Hematopoietic multipotent progenitor cell treated with erythropoietin and hydrocortisone succinate and interleukin-3 and kit ligand, for 4 days (in vitro differentiated cells): Measurements from ENCODE around the gene CALCOCO2.
"Not testable (repeated sequence)": the region's sequence is repeated elsewhere in the genome, so short reads cannot be mapped to it uniquely, and the experiment has no call there.

ENCODE experiments used
- DNase-seq: peaks from one replicate; pipeline ENCODE4 v3.0.0-alpha.2; 2015

Gene CALCOCO2, protein sequence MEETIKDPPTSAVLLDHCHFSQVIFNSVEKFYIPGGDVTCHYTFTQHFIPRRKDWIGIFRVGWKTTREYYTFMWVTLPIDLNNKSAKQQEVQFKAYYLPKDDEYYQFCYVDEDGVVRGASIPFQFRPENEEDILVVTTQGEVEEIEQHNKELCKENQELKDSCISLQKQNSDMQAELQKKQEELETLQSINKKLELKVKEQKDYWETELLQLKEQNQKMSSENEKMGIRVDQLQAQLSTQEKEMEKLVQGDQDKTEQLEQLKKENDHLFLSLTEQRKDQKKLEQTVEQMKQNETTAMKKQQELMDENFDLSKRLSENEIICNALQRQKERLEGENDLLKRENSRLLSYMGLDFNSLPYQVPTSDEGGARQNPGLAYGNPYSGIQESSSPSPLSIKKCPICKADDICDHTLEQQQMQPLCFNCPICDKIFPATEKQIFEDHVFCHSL

DNA sequence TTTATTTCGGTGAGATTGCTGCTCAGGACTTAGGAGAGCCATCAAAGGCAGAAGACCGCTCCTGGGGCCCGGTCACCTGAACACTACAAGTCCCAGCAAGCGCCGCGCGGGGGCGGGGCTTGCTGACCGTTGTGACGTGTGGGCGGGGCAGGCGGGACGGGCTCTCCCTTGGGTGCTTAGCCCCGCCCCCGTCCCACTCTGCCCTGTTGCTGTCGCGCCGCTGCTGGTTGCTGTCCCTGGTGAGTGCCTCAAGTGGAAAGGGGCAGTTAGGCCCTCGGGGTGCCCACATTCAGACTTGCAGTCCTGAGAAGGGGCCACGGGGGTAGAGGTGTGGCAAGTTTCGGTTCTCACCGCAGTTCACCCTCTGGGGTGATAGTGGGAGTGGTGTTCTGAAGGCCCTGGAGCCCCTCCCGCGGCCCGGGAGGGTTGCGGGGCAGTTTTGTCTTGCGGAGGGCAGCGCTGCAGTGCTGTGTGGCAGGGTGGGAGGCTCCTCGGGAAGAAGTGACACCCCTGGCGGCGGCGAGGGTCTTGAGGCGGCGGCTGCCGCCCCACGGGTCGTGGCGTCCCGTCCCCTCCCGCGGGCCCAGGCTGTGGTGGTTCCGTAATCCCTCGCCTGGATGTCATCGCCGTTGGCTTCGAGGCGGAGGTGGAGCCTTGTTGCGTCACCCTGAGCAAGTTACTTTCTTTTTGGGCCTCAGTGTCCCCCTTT is at the start of gene CALCOCO2:
CALCOCO2 (plus strand) TSS at position 196 of the 709 bp plus-strand sequence. CDS start 10,673 bp downstream, outside the sequence.
- DNase-seq: peak; percentile 98

DNA sequence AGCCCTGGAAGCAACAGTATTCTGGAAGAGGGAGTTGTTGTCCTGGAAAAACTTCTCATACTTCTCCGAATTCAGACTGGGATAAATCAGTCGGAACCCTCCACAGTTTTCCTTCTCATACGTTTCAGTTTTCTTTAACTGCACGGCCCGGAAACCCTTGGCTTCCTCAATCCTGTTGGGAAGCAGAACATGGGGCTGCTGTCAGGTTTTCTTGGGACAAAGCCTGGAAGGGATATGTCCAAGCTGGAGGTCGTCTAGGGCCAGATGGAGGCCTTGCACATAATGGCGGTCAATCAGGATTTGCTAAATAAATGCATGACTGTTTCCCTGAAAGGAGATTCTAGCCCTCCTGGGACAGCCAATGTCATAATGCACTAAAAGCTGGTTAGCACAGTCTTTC is 43.0 kb upstream of the CALCOCO2 start:
- no peak for DNase-seq

DNA sequence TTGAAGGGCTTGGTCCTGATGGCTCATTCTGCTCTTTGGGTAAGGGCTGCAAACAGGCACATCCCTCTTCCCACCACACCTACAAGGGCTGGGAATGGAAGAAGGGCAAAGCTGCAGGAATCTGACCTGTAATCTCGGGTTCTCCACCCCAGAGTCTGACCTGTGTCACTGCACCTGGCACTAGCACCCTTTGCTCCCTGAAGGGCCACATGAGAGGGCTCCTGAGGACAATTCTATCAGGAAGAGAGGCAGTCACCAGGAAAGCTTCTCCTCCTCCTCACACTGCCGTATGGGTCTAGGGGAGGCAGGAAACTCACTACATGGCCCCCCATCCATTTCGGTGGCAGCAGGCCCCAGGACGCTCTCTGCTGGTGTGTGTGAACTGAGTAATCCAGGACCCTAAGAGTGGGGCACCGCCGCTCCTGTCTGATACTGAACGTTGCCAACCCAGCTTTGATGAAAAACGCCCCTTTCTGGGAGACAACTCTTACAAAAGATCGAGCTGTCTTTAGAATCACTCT is 40.2 kb upstream of the CALCOCO2 start:
- no peak for DNase-seq

DNA sequence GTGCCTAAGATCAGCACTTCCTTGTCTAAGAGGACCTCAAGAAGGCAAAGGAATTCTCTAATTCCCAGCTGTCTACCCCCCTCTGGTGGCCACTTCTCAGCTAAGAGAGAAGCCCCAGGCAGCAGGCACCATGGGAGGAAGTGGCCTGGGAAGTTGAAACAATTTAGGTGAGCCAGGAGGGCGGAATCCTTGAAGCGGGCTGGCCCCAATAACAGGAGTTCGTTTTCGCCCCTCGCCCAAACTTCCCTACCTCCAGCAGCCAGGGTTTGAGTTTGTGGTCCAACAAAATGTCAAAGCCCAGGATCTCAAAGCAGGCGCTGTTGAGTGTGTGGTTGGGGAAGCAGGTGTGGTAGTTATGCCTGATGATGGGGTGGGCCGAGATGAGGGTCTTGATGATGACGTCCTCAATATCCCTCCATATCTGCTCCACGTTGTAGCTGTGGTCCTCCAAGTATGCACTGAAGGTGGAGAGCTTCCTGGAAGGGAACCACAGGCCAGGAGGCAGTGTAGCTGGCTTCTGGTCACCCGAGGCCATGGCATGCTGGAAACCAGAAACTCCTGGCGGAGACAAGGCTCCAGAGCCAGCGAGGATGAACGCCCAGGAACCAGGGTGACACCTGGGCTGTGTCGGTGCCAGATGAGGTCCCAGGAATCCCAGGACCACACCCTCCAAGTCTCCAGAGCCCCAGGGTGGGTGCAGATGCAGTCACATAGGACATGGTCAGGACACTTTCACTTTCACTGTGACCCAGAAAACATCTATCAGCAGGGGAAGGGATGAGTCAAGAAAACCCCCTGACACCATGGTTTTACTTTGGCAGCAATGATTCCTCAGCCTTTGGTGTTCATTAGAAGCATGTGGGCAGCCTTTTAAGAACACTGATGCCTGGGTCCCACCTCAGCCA is 39.5 kb upstream of the CALCOCO2 start:
- peak; percentile 79 for DNase-seq

DNA sequence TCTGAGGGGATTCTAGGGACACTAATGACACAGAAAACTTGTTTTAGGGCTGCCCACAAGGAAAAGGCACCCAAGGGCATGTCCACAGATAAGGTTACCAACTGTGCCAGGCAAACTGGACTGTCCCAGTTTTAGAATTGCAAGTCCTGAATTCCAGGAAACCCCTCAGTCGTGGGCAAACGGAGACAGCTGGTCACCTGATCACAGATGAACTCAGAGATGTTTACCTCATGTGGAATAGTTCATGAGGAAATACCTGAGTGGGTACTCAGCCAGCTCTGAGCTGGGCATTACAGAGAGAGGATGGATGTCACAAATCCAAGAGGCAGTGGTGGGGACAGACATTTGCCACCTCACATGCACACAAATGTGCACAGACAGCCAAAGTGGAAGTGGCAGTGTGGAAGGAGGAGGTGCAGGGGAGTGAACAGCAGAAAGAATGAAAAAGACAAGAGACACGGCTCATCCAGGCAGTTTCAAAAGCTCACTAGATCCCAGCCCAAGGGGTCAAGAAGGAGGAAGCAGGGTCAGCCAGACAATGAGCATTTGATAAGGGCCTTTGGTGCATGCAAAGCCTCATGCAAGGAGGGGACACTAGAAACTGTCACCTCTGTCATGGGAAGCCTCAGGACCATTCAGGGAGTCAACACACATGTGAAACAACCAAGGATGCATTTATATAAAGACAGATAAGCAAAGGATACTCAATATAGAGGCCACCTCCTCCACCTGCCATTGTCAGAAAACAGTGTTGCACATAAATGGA is 38.6 kb upstream of the CALCOCO2 start:
- DNase-seq: no peak

DNA sequence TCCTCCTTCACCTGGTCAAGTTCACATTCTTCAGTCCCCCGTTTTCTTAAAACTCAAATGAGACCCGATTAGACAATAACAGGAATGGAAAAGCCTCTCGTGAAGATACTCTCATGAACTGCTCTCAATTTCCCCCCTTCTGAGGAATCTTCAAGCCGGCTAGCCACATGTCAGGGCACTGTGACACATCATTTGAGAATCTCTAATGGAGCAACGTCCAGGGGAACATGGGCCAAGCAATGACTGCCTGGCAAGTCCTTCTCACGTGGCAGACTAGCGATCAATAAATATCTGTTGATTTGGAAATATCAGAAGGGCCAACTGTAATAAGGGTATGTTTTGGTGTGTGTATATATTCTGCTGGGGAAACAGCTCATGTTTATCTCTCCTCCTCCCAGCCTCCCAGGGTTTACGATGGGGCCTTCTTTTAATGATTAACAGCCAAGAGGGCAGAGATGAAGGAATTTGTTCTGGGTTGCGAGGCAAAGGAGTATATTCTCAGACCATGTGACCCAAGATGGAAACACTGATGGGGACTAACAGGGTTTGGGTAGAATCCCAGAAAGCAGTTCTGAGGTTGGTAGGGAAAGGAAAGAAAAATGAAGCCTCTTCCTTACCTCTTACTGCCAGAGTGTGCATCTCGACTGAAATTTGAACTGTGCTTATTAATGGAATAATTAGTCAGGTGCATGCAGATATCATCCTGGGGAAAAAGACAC is 35.2 kb upstream of the CALCOCO2 start:
- DNase-seq: no peak

DNA sequence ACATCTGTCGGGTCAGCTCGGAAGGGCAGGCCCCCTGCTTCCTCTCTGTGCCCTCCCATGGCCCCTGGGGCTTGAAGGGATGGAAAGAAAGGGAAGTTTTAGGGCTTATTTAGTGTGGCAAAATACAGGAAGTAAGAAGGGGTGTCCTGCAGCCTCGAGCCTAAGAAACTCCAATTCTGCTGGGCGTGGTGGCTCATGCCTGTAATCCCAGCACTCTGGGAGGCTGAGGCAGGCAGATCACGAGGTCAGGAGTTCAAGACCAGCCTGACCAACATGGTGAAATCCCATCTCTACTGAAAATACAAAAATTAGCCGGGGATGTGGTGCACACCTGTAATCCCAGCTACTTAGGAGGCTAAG is 34.7 kb upstream of the CALCOCO2 start:
- not testable (repeated sequence) for DNase-seq

DNA sequence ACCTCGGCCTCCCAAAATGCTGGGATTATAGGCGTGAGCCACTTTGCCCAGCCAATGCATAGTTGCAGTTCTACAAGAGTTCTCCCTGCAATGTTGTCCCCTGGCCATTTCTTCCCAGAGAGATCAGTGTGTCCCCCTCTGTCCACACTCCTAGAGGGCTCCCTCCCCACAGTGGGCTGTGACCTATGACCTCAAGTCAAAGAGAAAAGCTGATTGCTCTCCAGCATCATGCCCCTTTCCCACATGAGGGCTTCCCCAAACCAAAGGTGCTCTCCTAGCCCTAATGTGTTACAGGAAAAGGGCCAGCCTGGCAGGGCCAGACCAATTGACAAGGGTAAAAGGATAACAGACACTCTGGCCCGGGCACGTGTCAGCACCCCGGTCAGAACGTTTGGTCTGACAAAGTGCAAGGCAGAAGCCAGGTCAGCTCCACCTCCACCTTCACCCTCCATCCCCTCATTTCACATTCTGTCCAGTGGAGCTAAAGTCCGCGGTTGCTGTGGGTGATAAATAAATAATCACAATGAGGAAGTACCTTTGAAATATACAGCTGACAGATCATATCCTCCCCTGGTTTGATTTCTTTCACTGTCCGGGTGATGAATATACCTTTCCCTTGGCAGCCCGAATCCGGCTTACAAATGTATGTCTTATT is 31.6 kb upstream of the CALCOCO2 start:
- peak; percentile 9 for DNase-seq

DNA sequence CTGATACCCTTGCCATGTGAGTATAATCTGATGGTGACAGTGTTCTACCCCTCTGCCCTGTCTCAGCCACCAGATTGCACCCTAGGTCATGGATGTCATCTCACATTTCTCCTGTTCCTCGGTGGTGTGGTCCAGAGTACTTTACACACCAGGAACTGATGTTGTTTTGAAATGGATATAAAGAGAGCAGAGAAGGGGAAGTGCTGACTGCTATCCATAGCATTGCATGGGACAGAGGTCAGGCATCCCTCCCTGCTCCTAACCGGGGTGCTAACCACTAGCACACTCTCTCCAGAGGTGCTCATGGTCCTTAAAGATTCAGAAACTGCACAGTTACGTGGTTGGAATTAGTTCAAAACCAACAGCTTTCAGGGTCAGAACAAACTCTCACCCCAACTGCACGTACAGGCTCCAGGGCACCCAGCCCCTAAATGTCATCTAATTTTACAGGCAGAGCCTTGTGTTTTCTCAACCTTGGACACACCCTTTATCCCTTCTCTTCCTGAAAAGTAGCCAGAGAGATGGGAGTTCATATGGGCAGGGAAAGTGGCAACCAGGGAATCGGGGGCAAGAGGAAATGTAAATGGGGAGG is 30.1 kb upstream of the CALCOCO2 start:
- no peak for DNase-seq

DNA sequence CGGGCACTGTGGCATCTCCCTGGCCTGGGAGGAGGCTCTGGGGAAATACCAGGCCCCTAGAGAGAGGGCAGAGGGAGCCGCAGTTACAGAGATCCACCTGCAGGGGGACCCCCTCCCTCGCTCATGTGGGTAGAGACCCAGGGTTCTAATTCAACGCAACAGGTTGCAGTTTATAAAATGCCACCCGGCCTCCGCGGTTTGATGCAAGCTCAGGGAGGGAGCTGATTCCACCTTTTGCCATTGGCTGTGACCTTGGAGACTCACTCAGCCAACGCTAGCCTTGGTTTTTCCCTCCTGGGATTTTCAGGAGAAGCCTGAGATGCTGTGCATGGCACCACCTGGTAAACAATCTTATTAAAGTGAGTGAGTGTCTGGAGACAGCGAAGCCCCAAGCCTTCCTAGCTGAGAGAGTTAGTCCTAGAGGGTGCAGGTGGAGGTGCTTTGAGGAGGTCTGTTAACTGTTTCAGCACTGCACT is 25.9 kb upstream of the CALCOCO2 start:
- DNase-seq: peak; percentile 78

DNA sequence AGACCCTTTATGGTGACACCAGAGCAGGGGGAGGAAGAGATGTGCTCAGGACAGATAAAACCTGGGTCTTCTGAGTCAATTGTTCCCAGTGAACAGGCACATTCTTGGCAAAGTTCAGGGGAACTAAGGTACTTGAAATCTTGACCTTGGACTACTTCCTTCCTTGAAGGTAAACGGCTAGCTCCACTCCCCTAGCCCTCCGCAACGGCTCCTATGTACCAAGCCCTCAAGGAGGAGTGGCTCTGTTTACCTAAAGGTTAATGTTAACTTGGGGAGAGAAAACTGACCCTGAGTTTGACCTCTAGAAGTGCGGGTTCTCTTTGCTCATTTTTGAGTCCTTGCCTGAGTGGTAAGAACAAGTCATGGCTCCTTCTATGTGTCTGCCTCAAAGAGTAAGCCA is 21.7 kb upstream of the CALCOCO2 start:
- DNase-seq: no peak

DNA sequence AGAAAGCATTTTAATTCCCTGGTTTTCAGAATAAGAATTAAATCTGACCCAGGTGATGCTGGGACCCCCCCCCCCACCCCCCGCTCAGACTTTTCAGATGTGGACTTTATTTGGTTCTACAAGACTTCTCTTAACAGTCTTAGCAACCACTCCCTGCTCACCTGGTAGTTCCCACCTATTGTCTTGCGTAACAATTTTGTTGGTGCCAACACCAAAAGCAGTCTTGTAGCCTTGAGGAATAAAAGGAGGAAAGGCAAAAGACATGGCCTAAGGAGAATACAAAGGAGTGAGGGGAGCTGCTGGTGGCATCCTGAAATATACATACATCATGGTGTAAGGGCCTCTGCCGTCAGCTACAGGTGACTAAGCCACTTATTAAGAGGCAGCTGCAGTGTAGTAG is 18.8 kb upstream of the CALCOCO2 start:
- no peak for DNase-seq

DNA sequence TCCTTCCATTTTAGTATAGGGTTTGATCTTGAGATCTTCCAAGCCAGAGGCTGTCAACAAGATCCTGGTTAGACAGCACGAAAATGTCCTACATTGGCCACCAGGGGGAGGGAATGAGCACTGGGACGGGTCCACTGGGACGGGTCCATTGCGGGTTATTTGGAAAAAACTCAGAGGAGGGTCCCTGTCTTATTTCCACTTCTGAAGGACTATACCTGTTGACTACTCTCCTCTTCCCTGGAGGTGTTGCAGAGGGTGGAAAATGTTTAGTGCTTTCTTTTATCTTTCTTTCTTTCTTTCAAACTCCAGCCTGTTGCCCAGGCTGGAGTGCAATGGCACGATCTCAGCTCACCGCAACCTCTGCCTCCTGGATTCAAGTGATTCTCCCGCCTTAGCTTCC is 16.3 kb upstream of the CALCOCO2 start:
- DNase-seq: peak; percentile 78

DNA sequence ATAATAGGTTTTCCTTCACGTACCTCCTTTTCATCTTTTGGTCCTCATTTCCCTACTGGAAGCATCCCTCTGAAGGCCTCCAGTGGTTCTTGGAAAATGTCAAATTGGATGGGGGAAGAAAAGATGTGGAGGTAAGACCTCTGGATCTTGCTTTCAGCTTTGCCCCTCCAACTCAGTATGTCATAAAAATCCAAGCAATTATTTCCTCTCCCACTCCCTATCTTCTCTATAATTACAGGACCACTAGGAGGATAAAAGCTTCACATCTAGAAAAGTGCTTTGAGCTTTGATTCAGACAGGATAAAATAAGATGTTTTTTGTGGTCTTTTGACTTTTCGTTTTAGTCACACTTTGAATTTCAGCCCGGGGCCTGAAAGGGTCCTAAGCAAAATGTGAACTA is 15.5 kb upstream of the CALCOCO2 start:
- DNase-seq: no peak

DNA sequence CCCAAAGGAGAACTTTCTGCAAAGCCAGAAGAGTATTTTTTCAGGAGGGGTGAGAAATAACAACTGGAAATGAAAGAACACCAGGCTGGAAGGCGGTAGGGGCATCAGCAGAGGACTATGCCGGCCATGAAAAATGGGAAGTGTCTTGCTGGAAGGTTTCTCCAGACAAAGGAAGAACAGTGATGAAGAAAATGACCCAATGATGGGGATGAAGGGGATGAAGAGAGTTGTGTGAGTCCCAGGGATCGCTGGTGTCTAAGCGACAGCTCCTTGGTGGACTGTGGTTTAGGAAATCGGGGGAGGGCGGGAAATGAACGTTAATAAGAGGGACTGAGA is 14.4 kb upstream of the CALCOCO2 start:
- no peak for DNase-seq

DNA sequence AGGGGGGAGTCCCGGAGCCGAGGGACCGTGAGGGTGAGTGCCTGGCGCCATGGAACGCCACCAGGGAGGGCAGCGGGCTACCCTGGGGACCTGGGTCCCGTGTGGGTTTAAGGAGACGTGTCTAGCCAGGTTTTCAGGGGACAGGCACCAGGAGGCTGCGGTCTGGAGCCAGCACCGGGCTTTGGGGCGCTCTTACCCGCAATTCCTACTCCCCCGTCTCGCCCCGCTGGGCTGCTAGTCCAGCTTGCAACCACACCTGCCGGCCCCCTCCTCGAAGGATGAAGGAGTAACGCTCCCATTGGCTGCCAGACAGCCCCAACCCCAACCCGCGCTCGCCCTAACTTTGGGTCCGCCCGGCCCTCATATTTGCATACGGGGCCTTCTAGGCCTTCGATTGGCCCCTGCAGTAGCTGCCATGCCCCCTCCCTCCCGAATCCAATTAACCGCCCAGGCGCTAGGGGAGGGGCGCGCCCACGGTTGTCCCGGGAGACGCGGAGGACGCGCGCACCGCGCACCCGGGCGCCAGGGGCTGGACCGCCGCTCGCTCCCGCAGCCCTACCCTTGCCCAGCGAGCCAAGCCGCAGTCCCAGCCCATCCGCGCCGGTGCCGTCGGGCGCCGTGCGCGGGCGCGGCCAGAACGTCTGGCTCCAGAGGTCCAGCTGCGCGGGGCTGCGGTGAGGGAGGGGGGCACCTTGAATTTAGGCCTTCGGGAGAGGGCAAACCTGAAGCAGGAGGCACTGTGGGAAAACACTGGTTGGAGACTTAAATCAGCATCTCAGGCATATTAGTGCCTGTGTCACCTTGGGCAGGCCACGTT is 13.9 kb upstream of the CALCOCO2 start, which contains the start of gene TTLL6:
TTLL6 (minus strand) TSS at position 456 of the 817 bp plus-strand sequence; CDS start at position 299, 157 bp downstream.
- peak; percentile 95 for DNase-seq

DNA sequence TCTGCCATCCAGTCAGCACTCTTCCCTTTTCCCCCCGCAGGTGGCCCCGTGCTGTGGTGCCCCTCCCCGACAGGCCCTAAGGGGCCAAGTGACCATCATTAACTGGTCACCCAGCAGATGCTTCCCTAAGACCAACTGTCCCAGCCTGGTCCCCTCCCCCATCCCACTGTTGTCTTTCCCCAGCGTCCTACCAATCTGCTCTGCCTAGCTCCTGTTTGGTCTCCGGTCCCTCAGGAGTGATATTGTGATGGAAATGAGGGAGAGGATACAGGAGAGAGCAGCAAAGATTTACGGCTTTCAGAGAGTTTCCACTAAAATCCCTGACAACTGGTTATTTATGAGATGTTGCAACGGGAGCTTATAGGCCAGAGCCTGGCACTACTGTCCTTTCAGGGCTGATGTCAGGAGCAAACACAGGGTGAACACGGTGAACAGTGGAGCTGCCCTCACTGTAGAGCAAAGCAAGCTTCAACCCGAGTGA is 12.4 kb upstream of the CALCOCO2 start:
- no peak for DNase-seq

DNA sequence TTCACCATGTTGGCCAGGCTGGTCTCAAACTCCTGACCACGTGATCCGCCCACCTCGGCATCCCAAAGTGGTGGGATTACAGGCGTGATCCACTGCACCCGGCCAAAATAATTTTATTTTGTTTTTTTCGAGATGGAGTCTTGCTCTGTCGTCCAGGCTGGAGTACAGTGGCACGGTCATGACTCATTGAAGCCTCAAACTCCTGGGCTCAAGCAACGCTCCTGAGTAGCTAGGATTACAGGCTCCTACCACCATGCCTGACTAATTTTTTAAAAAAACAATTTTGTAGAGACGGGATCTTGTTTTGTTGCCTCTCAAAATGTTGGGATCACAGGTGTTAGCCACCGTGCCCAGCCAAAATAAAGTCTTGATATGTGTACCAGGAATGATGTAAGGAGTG is 11.4 kb upstream of the CALCOCO2 start:
- DNase-seq: no peak

DNA sequence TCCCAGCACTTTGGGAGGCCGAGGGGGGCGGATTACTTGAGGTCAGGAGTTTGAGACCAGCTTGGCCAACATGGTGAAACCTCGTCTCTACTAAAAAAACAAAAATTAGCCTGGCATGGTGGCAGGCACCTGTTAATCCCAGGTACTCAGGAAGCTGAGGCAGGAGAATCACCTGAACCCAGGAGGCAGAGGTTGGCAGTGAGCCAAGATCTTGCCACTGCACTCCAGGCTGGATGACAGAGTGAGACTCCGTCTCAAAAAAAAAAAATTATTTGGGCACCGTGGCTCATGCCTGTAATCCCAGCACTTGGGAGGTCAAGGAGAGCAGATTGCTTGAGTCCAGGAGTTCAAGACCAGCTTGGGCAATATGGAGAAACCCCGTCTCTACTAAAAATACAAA is 9.9 kb upstream of the CALCOCO2 start:
- DNase-seq: not testable (repeated sequence)
